ENCODE results near the gene SLC11A1.

- TF ChIP-seq ZNF274 (IDR thresholded peaks at IDR 0.05; ENCODE audit: low read depth, low read length), result no peak
- TF ChIP-seq SUZ12 (IDR thresholded peaks at IDR 0.05; ENCODE audit: extremely low read depth, insufficient read depth, insufficient read length), result no peak
- TF ChIP-seq YY1 (IDR thresholded peaks at IDR 0.05; ENCODE audit: insufficient read depth, insufficient read length), result no peak
These were observed 36.2 kb downstream of the SLC11A1 start for GRCh38 chr2:218418321-218418716.
